Measurements from ENCODE around the gene SRSF2.
A peak's percentile ranks its signal among the peaks of the same experiment; 100 is the strongest.
"Not testable (repeated sequence)": the region's sequence is repeated elsewhere in the genome, so short reads cannot be mapped to it uniquely, and the experiment has no call there.

Gene SRSF2

GRCh38 chr17:76737676-76738467, 741 bp upstream of the SRSF2 start, which contains the start of gene MFSD11:
TSS of gene MFSD11 (plus strand) at chr17:76738119. CDS start at chr17:76738353, 234 bp downstream.
- peak; percentile 85 for DNase-seq

GRCh38 chr17:76736349-76737081, 616 bp downstream of the SRSF2 start:
- peak; percentile 31 for DNase-seq

- DNase-seq = no peak
Measured at GRCh38 chr17:76735586-76736348, 1.4 kb downstream of the SRSF2 start.

- no peak for DNase-seq
Measured at GRCh38 chr17:76735006-76735405, 2.1 kb downstream of the SRSF2 start.

- no peak for DNase-seq
Measured at GRCh38 chr17:76734080-76734840, 2.9 kb downstream of the SRSF2 start.

- no peak for DNase-seq
Measured at GRCh38 chr17:76733618-76733957, 3.5 kb downstream of the SRSF2 start.

GRCh38 chr17:76732734-76733617, 4.2 kb downstream of the SRSF2 start:
- DNase-seq = no peak

- DNase-seq = not testable (repeated sequence)
Measured at GRCh38 chr17:76731800-76732733, 5.1 kb downstream of the SRSF2 start.

- no peak for DNase-seq
Measured at GRCh38 chr17:76727745-76728456, 9.2 kb downstream of the SRSF2 start.

GRCh38 chr17:76726776-76727718, 10.1 kb downstream of the SRSF2 start, which contains the start of gene METTL23:
TSS of gene METTL23 (plus strand) at chr17:76726839. CDS start at chr17:76729711, 2,872 bp downstream.
- DNase-seq = peak; percentile 51

GRCh38 chr17:76726231-76726775, 10.8 kb downstream of the SRSF2 start, which contains the start of gene JMJD6:
TSS of gene JMJD6 (minus strand) at chr17:76726606. CDS start at chr17:76726475, 131 bp downstream.
- peak; percentile 89 for DNase-seq

GRCh38 chr17:76725580-76726230, 11.4 kb downstream of the SRSF2 start:
- peak; percentile 20 for DNase-seq

- no peak for DNase-seq
Measured at GRCh38 chr17:76723812-76724211, 13.3 kb downstream of the SRSF2 start.

- DNase-seq = not testable (repeated sequence)
Measured at GRCh38 chr17:76722977-76723376, 14.2 kb downstream of the SRSF2 start.

GRCh38 chr17:76722279-76722678, 14.9 kb downstream of the SRSF2 start:
- DNase-seq = no peak

- DNase-seq = no peak
Measured at GRCh38 chr17:76721463-76721862, 15.7 kb downstream of the SRSF2 start.

GRCh38 chr17:76720941-76721340, 16.2 kb downstream of the SRSF2 start:
- DNase-seq = no peak
